ENCODE results near the gene ITGB2. TPM values are rescaled to one million over a fixed set of nuclear protein-coding genes. Genes with fewer than 3 reads are reported as not detected.
A peak's percentile ranks its signal among the peaks of the same experiment; 100 is the strongest.

Gene ITGB2
- total RNA-seq, 2 donors from 2014 or later = 16.7 to 63.6 TPM

DNA sequence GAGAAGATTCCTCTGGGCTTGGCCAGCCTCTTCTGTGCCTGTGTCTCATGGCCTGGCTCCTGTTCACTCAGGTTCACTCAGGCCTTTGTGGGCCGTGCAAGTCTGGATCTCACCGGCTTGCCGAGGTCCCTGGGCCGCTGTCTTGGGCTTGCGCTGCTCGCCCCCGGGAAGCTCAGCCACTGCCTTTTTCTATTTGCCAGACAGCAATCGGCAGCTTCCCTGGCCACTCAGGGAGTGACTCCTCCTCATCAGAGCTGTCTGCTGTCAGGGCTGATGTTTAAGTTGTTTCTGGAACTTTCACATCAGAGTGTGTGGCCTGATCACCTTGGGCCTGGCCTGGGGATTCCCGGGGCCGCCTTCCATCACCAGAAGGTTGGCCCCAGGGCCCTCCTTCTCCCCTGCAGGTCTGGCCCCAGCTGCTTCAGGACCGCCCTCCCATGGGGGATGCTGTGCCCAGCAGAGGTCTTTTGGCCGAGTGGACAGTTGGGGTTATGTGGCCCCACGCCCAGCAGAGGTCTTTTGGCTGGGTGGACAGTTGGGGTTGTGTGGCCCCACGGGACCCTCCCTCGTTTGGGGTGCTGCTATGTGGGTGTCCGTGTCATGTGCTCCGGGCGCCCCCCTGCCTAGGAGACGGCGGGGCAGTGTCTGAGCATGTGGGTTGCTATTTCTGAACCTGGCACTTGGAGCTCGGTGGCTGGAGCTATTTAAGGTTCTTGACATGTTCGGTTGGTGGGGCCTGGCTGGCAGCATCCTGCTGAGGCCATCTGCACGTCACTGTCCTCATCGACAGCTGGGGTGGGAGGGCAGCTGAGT, 31.6 kb upstream of the ITGB2 start:
- no peak for DNase-seq (ENCODE audit: low spot score)
- Histone ChIP-seq H3K27ac (peak overlapping the region; percentile 91 to 92), H3K4me1 (peaks cover 0 to 74% of the 10 kb centered on the region in 2 donors), H3K27me3 (no peaks in the 10 kb centered on the region), H3K4me3 (no peak overlapping the region), H3K36me3 (no peaks in the 10 kb centered on the region), H3K9me3 (no peaks in the 10 kb centered on the region)
- TF ChIP-seq CTCF (IDR thresholded peaks at IDR 0.05) = no peak

GRCh38 chr21:44951186-44951915, 30.7 kb upstream of the ITGB2 start:
- Histone ChIP-seq H3K27me3 (no peaks in the 10 kb centered on the region), H3K9me3 (no peaks in the 10 kb centered on the region), H3K27ac (peak overlapping the region; percentile 91 to 92), H3K36me3 (no peaks in the 10 kb centered on the region), H3K4me1 (peaks cover 0 to 78% of the 10 kb centered on the region in 2 donors), H3K4me3 (no peak overlapping the region)
- DNase-seq (ENCODE audit: low spot score) = no peak
- TF ChIP-seq CTCF (IDR thresholded peaks at IDR 0.05) = no peak

GRCh38 chr21:44950351-44950750, 29.7 kb upstream of the ITGB2 start:
- no peak for TF ChIP-seq CTCF (IDR thresholded peaks at IDR 0.05)
- Histone ChIP-seq H3K27ac (peak overlapping the region; percentile 46 to 75), H3K9me3 (no peaks in the 10 kb centered on the region), H3K4me1 (peaks cover 0 to 74% of the 10 kb centered on the region in 2 donors), H3K27me3 (no peaks in the 10 kb centered on the region), H3K36me3 (no peaks in the 10 kb centered on the region), H3K4me3 (no peak overlapping the region)
- no peak for DNase-seq (ENCODE audit: low spot score)

DNA sequence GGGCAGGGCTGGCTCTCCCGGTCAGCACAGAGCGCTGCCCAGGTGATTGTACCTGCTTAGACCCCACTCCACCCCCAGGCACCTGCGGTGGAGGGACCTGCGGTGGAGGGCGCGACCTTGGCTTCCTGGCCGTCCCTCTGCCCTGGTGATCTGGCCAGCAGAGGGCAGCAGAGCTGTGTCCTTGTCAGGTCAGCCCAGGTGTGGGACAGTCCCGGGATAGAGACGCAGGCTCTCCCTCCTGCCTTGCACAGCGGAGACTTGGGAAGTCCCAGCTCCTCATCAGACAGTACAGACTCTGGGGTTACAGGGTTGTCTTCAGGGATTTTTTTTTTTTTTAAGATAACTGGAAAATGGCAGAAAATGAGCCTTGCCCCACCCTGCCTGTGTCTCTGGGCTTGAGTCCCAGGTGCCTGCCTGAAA, 29.1 kb upstream of the ITGB2 start:
- no peak overlapping the region for H3K4me3 ChIP-seq
- peaks cover 0 to 69% of the 10 kb centered on the region in 2 donors for H3K4me1 ChIP-seq
- peak; percentile 92 to 95 for TF ChIP-seq CTCF (IDR thresholded peaks at IDR 0.05)
- no peaks in the 10 kb centered on the region for H3K27me3 ChIP-seq
- DNase-seq (ENCODE audit: low spot score) = peak; percentile 91
- H3K9me3 ChIP-seq = no peaks in the 10 kb centered on the region
- peak overlapping the region; percentile 46 to 75 for H3K27ac ChIP-seq
- H3K36me3 ChIP-seq = peaks cover 4% of the 10 kb centered on the region

GRCh38 chr21:44949161-44949778, 28.6 kb upstream of the ITGB2 start:
- Histone ChIP-seq H3K27ac (peak overlapping the region; percentile 46 to 75), H3K4me1 (peaks cover 0 to 64% of the 10 kb centered on the region in 2 donors), H3K36me3 (peaks cover 9% of the 10 kb centered on the region), H3K4me3 (no peak overlapping the region), H3K27me3 (no peaks in the 10 kb centered on the region), H3K9me3 (no peaks in the 10 kb centered on the region)
- no peak for DNase-seq (ENCODE audit: low spot score)
- TF ChIP-seq CTCF (IDR thresholded peaks at IDR 0.05) = no peak
